ENCODE measurements around the gene TSPOAP1. TPM values are rescaled to one million over a fixed set of nuclear protein-coding genes. Genes with fewer than 3 reads are reported as not detected.
A peak's percentile ranks its signal among the peaks of the same experiment; 100 is the strongest.

Gene TSPOAP1
- total and polyA plus RNA-seq, 10 of the 15 experiments (the other 5 are each of a cell fraction or from before 2014, with no cell fraction given), result 0.58 to 16.4 (median 4.2) TPM; not detected in 1

- TF ChIP-seq REST (IDR thresholded peaks at IDR 0.05; ENCODE audit: low read depth, low read length), result no peak
- TF ChIP-seq FOXK2 (IDR thresholded peaks at IDR 0.05), result no peak; the same call in 1 of the 2 replicates
- 0 out of 2 replicates have a peak, but pooled peaks have one; percentile 48 for TF ChIP-seq STAT1 (conservative IDR thresholded peaks at IDR 0.05)
- TF ChIP-seq PBX3 (IDR thresholded peaks at IDR 0.05; ENCODE audit: insufficient replicate concordance, low read depth, low read length), result peak; percentile 89
- TF ChIP-seq TAF1 (IDR thresholded peaks at IDR 0.05; ENCODE audit: borderline replicate concordance, low read depth, low read length), result 0 out of 2 replicates have a peak, but pooled peaks have one; percentile 16
- TF ChIP-seq ATF3 (IDR thresholded peaks at IDR 0.05; ENCODE audit: borderline replicate concordance, extremely low read depth, low read depth, low read length), result no peak
- TF ChIP-seq ZBTB11 (CRISPR knock-in tag; IDR thresholded peaks at IDR 0.05), result peak; percentile 75
- TF ChIP-seq TCF3 (IDR thresholded peaks at IDR 0.05; ENCODE audit: borderline replicate concordance, insufficient read depth, low read depth, low read length), result no peak
- TF ChIP-seq SMAD5 (IDR thresholded peaks at IDR 0.05; ENCODE audit: low read depth), result peak; percentile 92
- TF ChIP-seq HCFC1 (IDR thresholded peaks at IDR 0.05; ENCODE audit: low read length), result no peak
- TF ChIP-seq RBBP5 (conservative IDR thresholded peaks at IDR 0.05), result no peak
- no peak for TF ChIP-seq SIN3A (IDR thresholded peaks at IDR 0.05; ENCODE audit: low read depth, low read length)
- TF ChIP-seq NFXL1 (IDR thresholded peaks at IDR 0.05; ENCODE audit: borderline replicate concordance), result no peak
- TF ChIP-seq MXI1 (IDR thresholded peaks at IDR 0.05; ENCODE audit: low read depth, low read length), result no peak; the same call in 1 of the 2 replicates
- TF ChIP-seq IKZF2 (IDR thresholded peaks at IDR 0.05), result no peak
- no peak for TF ChIP-seq HDGF (IDR thresholded peaks at IDR 0.05)
- TF ChIP-seq SREBF2 (IDR thresholded peaks at IDR 0.05; ENCODE audit: low read length), result no peak
- no peak for TF ChIP-seq RFX5 (IDR thresholded peaks at IDR 0.05; ENCODE audit: low read depth, low read length)
- no peak for TF ChIP-seq PAX8 (IDR thresholded peaks at IDR 0.05)
- no peak for TF ChIP-seq SPI1 (IDR thresholded peaks at IDR 0.05; ENCODE audit: borderline replicate concordance, insufficient read depth, low read depth, low read length)
- no peak for TF ChIP-seq JUND (IDR thresholded peaks at IDR 0.05; ENCODE audit: low read depth, low read length)
These were observed 1.4 kb upstream of the TSPOAP1 start (continued) for GRCh38 chr17:58329810-58330537.

Measured in GM12878 (cell line).